Mesendoderm (in vitro differentiated cells): ENCODE results near the gene NBEAL2.

Experiments used
- DNase-seq: peaks from one replicate; pipeline ENCODE4 v3.0.0; 2013
- H2AK5ac ChIP-seq: 2 replicates; pipeline ENCODE4 v1.6.1; 2013; ENCODE audit warnings: low read length, inconsistent platforms
- H2BK120ac ChIP-seq: 2 replicates; pipeline ENCODE4 v1.6.1; 2013; ENCODE audit warnings: low read depth, mild to moderate bottlenecking, low read length, moderate library complexity, mixed read lengths
- H2BK15ac ChIP-seq: replicated peaks from 2 replicates; pipeline ENCODE4 v1.6.1; 2013; ENCODE audit warnings: low read depth, mild to moderate bottlenecking, moderate library complexity
- H2BK5ac ChIP-seq: 2 replicates; pipeline ENCODE4 v1.6.1; 2013; ENCODE audit warnings: low read length, inconsistent platforms
- H3K18ac ChIP-seq: 2 replicates; pipeline ENCODE4 v1.6.1; 2013; ENCODE audit warnings: mild to moderate bottlenecking, low read length, mixed read lengths
- H3K23ac ChIP-seq: one replicate; pipeline ENCODE4 v1.6.1; 2013; ENCODE audit warnings: low read length
- H3K27ac ChIP-seq: 2 replicates; pipeline ENCODE4 v1.5.1; 2013; ENCODE audit warnings: low read depth, mild to moderate bottlenecking, inconsistent platforms, low read length, moderate library complexity
- H3K27me3 ChIP-seq: 2 replicates; pipeline ENCODE4 v1.6.1; 2013; ENCODE audit warnings: low read length, control low read depth, mild to moderate bottlenecking, inconsistent platforms; ENCODE audit not compliant: insufficient read depth, poor library complexity
- H3K36me3 ChIP-seq: 2 replicates; pipeline ENCODE4 v1.6.1; 2013; ENCODE audit warnings: low read length, inconsistent platforms; ENCODE audit not compliant: control insufficient read depth, insufficient read depth
- H3K4ac ChIP-seq: one replicate; pipeline ENCODE4 v1.6.1; 2013; ENCODE audit warnings: low read depth, mild to moderate bottlenecking, low read length, moderate library complexity
- H3K4me1 ChIP-seq: 2 replicates; pipeline ENCODE4 v1.6.1; 2013; ENCODE audit warnings: low read depth, low read length, inconsistent platforms; ENCODE audit not compliant: control insufficient read depth
- H3K4me2 ChIP-seq: 2 replicates; pipeline ENCODE4 v1.6.1; 2013; ENCODE audit warnings: low read length
- H3K4me3 ChIP-seq: 2 replicates; pipeline ENCODE4 v1.5.1; 2013; ENCODE audit warnings: mild to moderate bottlenecking, low read length
- H3K56ac ChIP-seq: one replicate; pipeline ENCODE4 v1.6.1; 2013; ENCODE audit warnings: low read length
- H3K79me1 ChIP-seq: 2 replicates; pipeline ENCODE4 v1.6.1; 2013; ENCODE audit warnings: low read length, inconsistent platforms
- H3K79me2 ChIP-seq: 2 replicates; pipeline ENCODE4 v1.6.1; 2013; ENCODE audit warnings: mild to moderate bottlenecking, low read length; ENCODE audit not compliant: control insufficient read depth, insufficient read depth
- H3K9ac ChIP-seq: 2 replicates; pipeline ENCODE4 v1.6.1; 2013; ENCODE audit warnings: low read length, inconsistent platforms
- H4K5ac ChIP-seq: one replicate; pipeline ENCODE4 v1.6.1; 2013; ENCODE audit warnings: low read length
- H4K8ac ChIP-seq: one replicate; pipeline ENCODE4 v1.6.1; 2013; ENCODE audit warnings: low read depth, mild to moderate bottlenecking, control low read depth, low read length, moderate library complexity
- WGBS: extraction: QIAGEN DNeasy Blood & Tissue Kit; methylation state at CpG from one replicate; pipeline ENCODE4 v1.1.7; 2013; ENCODE audit warnings: low lambda C conversion rate, missing lambda C conversion rate; ENCODE audit not compliant: insufficient coverage; ENCODE audit errors: extremely low coverage; 5-methylcytosine and 5-hydroxymethylcytosine counted together

NBEAL2 gene

GRCh38 chr3:47014036-47014435 lies 34.6 kb downstream of the NBEAL2 start:
- no peak overlapping the region for H2BK120ac ChIP-seq
- no peak overlapping the region for H4K5ac ChIP-seq
- H3K36me3 ChIP-seq: peaks cover 3% of the 10 kb centered on the region
- H3K79me1 ChIP-seq: no peaks in the 10 kb centered on the region
- no peaks in the 10 kb centered on the region for H3K79me2 ChIP-seq
- no peak overlapping the region for H3K23ac ChIP-seq
- H3K4me1 ChIP-seq: no peaks in the 10 kb centered on the region
- H3K4me3 ChIP-seq: no peak overlapping the region
- H2BK15ac ChIP-seq: no peak overlapping the region
- DNase-seq: no peak
- H2AK5ac ChIP-seq: no peak overlapping the region
- no peak overlapping the region for H3K4me2 ChIP-seq
- no peak overlapping the region for H4K8ac ChIP-seq
- H3K56ac ChIP-seq: no peak overlapping the region
- H3K4ac ChIP-seq: no peak overlapping the region
- no peaks in the 10 kb centered on the region for H3K27me3 ChIP-seq
- H2BK5ac ChIP-seq: no peak overlapping the region
- H3K9ac ChIP-seq: no peak overlapping the region
- no peak overlapping the region for H3K27ac ChIP-seq
- no peak overlapping the region for H3K18ac ChIP-seq

DNA sequence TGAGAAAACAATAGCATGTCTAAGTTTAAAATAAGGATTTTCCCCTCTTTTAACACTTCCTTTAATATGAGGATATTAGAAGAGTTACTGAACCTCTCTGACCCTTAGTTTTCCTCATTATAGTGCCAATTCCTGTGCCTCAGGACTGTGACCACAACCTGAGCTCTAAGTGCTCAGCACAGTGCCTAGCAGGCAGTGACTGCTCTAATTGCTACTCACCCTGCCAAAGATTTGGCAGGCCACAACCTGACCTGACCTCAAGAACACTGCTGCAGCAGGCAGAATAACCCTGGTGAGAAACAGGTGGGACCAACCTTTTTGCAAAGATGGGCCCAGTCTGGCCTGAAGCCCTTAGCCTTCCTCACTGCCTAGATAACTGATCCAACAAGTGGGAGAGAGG lies 35.7 kb downstream of the NBEAL2 start:
- no peak overlapping the region for H3K4me2 ChIP-seq
- H3K4me3 ChIP-seq: no peak overlapping the region
- no peak overlapping the region for H2BK5ac ChIP-seq
- no peak for DNase-seq
- H3K9ac ChIP-seq: no peak overlapping the region
- H3K4me1 ChIP-seq: no peaks in the 10 kb centered on the region
- no peaks in the 10 kb centered on the region for H3K79me1 ChIP-seq
- no peaks in the 10 kb centered on the region for H3K27me3 ChIP-seq
- H3K36me3 ChIP-seq: peaks cover 3% of the 10 kb centered on the region
- no peak overlapping the region for H4K8ac ChIP-seq
- no peaks in the 10 kb centered on the region for H3K79me2 ChIP-seq
- H2BK120ac ChIP-seq: no peak overlapping the region
- H3K23ac ChIP-seq: no peak overlapping the region
- no peak overlapping the region for H3K27ac ChIP-seq
- H3K4ac ChIP-seq: no peak overlapping the region
- H2AK5ac ChIP-seq: no peak overlapping the region
- no peak overlapping the region for H3K18ac ChIP-seq
- no peak overlapping the region for H2BK15ac ChIP-seq
- no peak overlapping the region for H3K56ac ChIP-seq
- H4K5ac ChIP-seq: no peak overlapping the region

GRCh38 chr3:47016086-47016933 lies 36.8 kb downstream of the NBEAL2 start:
- no peak overlapping the region for H3K27ac ChIP-seq
- no peak overlapping the region for H3K23ac ChIP-seq
- H3K4me2 ChIP-seq: no peak overlapping the region
- no peaks in the 10 kb centered on the region for H3K79me2 ChIP-seq
- no peak overlapping the region for H3K4me3 ChIP-seq
- H2BK15ac ChIP-seq: no peak overlapping the region
- no peaks in the 10 kb centered on the region for H3K27me3 ChIP-seq
- no peak overlapping the region for H2BK5ac ChIP-seq
- no peak overlapping the region for H2AK5ac ChIP-seq
- no peak overlapping the region for H3K9ac ChIP-seq
- H3K4ac ChIP-seq: no peak overlapping the region
- no peak overlapping the region for H4K5ac ChIP-seq
- no peak overlapping the region for H4K8ac ChIP-seq
- H3K79me1 ChIP-seq: no peaks in the 10 kb centered on the region
- H3K36me3 ChIP-seq: peaks cover 3% of the 10 kb centered on the region
- no peak overlapping the region for H2BK120ac ChIP-seq
- H3K18ac ChIP-seq: no peak overlapping the region
- no CpG with 5 or more reads among the region's 4 CpGs for WGBS
- no peak for DNase-seq
- H3K4me1 ChIP-seq: no peaks in the 10 kb centered on the region
- no peak overlapping the region for H3K56ac ChIP-seq

DNA sequence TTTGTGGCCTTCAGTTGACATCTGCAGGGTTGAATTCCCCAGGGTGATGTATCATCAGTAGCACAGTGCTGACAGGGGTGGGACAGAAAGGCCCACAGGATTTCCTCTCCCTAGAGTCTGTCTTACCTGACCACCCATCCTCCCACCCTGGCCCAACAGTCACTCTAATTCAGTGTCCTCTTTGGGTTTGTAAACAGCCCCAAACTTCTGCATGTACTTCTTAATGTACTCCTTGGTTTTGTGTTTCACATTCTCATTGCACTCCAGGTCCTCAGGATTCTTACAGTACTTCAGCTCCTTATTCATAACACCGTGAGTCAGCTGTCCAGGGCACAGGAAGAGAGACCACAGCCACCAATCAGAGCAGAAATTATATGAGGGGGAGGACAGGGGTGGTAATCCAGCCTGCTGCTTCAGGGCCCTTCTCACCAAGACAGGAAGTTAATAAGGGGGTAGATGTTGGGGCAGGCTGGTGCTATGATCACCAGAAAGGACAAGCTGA lies 37.5 kb downstream of the NBEAL2 start:
- Histone ChIP-seq H3K4me2 (no peak overlapping the region), H3K36me3 (peaks cover 3% of the 10 kb centered on the region), H2AK5ac (no peak overlapping the region), H3K4me1 (no peaks in the 10 kb centered on the region), H3K18ac (no peak overlapping the region), H3K56ac (no peak overlapping the region), H3K4me3 (no peak overlapping the region), H3K27ac (no peak overlapping the region), H3K79me1 (no peaks in the 10 kb centered on the region), H2BK15ac (no peak overlapping the region), H4K5ac (no peak overlapping the region), H3K4ac (no peak overlapping the region), H2BK5ac (no peak overlapping the region), H3K23ac (no peak overlapping the region), H3K27me3 (no peaks in the 10 kb centered on the region), H3K79me2 (no peaks in the 10 kb centered on the region), H2BK120ac (no peak overlapping the region), H4K8ac (no peak overlapping the region), H3K9ac (no peak overlapping the region)
- DNase-seq: no peak
- WGBS: no CpG with 5 or more reads among the region's 1 CpG

DNA sequence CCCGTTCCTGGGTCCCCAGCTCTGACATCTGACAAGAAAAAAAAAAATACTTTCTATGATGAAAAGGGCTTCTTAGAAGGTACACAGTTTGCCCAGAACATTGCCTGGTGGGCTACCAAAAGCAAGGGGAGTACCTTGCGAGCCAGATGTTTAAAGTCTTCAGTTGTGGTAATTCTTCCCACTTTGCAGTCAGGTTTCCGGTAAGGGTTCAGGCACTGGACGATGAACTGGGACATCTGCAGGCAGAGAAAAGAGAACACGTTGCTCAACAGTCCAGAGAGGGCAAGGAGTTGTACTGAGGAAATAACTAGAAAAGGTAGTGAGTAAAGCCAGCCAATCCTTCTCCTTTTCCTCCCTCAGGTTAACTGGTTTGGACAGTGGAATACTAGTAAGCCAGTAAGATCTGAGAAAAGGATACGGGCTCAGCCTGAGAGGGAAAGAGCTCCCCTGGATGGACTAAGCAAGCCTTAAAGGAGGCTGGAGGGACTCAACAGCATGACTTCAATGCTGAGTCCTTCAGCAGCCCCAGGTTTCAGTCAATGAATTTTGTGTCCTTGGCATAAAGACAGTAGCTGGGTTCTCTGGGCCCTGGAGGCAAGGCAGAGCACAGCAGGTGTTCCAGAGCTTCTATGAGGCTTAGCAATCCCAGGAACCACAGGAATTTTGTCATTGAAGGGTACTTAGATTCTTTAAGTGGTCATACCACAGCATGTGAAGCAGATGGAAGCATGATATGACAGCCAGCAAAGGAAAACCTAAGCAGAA lies 38.2 kb downstream of the NBEAL2 start:
- H3K79me2 ChIP-seq: no peaks in the 10 kb centered on the region
- H3K23ac ChIP-seq: no peak overlapping the region
- H3K27ac ChIP-seq: no peak overlapping the region
- no peak overlapping the region for H2AK5ac ChIP-seq
- H3K4ac ChIP-seq: no peak overlapping the region
- no peak overlapping the region for H3K4me3 ChIP-seq
- H3K9ac ChIP-seq: no peak overlapping the region
- H3K36me3 ChIP-seq: peaks cover 3% of the 10 kb centered on the region
- H4K8ac ChIP-seq: no peak overlapping the region
- no peak overlapping the region for H3K56ac ChIP-seq
- no peaks in the 10 kb centered on the region for H3K4me1 ChIP-seq
- DNase-seq: peak; percentile 94
- WGBS: no CpG with 5 or more reads among the region's 6 CpGs
- H2BK15ac ChIP-seq: no peak overlapping the region
- H3K79me1 ChIP-seq: no peaks in the 10 kb centered on the region
- H2BK5ac ChIP-seq: no peak overlapping the region
- no peak overlapping the region for H3K18ac ChIP-seq
- no peaks in the 10 kb centered on the region for H3K27me3 ChIP-seq
- H4K5ac ChIP-seq: no peak overlapping the region
- no peak overlapping the region for H3K4me2 ChIP-seq
- H2BK120ac ChIP-seq: no peak overlapping the region
